ENCODE data around the gene CHST9.

The CHST9 gene

GRCh38 chr18:26863122-26863879, 321.8 kb downstream of the CHST9 start:
- no peak for DNase-seq (ENCODE audit: low read depth)

GRCh38 chr18:26862084-26862483, 323.0 kb downstream of the CHST9 start:
- DNase-seq (ENCODE audit: low read depth), result no peak
